Measurements from ENCODE around the gene GRM7. TPM values are rescaled to one million over a fixed set of nuclear protein-coding genes. Genes with fewer than 3 reads are reported as not detected.

Gene GRM7
- total RNA-seq, 1 experiment from 2014 or later = not detected

DNA sequence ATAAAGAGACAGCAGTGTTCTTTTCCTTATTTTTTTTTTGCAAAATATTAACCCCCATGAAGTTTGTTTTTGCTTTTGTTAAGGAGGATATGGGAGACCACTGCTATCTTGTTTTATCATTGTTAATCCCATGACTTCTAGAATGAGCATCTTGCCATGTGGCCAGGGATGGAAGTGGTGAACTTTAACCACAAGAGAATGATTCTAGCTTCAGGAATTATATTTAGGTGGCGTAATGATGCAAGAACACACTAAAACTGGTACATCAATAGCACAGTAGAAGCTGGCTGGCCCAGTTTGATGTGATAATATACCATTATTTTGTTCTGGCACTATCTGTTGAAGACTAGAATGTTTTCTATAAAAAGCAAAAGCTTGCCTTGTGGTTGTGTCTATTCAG lies 720.9 kb downstream of the GRM7 start:
- no peak for DNase-seq (ENCODE audit: low read depth)

DNA sequence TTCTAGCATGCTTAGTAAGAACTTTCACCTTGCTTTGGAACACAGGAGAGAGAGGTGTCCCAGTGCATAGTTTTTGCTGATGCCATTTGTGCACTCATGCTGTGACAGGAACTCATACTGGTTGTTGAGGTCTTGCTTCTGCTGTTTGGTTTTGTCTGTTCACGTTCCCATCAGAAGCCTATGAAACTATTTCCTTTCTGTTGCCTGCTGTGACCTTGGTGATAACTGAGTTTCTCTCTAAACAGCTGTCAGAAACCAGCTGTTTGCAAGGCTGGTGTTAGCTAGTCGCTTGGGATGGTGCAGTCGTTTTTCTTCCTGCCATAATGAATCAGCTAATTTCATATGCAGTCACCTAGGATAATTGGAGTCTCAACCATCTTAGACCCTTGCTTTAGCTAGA lies 724.1 kb downstream of the GRM7 start:
- no peak for DNase-seq (ENCODE audit: low read depth)

DNA sequence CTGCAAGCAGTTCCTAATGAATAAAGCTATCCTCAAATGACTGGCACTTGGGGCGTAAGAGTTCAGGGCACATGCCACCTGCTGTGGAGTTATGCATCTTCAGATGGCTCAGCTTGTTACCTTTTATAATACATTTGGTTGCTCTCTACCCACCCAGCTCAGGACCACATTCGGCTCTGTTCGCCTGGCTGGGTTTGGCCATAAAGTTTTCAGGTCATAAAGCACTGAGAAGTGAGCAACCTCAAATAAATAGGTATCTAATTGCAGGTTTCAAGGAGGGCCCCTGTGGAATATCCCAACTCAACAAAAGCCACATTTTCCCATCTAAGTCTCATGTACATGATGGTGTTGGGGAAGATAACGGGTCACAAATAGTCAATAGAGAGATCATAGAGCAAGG lies 727.3 kb downstream of the GRM7 start:
- no peak for DNase-seq (ENCODE audit: low read depth)

DNA sequence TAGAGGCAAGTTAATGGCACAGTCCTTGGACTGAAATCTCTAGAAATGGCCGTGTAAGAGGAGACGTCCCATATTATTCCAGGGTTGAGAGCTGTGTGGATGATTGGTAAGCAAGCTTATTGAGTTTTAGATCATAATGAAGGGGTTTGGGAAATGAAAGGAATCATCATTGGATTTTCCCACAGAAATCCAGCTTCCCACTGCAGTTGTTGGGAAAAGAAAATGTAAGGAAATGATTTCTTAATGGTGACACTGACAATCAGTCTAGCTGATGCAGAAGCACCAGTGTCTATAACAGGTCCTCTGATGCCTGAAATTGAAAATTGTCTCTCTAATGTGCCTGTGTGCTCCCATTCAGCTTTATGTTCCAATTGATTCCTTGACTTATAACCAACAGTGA lies 728.6 kb downstream of the GRM7 start:
- DNase-seq (ENCODE audit: low read depth) = no peak

DNA sequence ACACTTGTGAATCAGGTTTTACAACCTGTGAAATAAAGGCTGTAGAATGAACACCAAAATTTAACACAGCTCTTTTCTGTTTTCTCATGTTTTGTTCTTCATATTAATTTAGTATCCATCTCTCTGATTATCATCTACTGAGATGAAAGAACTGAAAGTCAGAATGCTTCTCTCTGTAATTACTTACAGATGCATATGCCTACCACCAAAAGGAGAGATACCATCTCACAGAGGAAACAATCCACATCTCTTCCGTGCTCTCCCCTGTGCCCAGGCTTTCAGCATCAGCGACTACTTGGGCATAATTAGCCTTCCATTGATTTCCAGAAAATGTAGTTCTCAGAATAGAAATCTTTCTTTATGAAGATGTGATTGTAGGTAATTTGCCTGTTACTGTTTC lies 741.4 kb downstream of the GRM7 start:
- DNase-seq (ENCODE audit: low read depth) = no peak

DNA sequence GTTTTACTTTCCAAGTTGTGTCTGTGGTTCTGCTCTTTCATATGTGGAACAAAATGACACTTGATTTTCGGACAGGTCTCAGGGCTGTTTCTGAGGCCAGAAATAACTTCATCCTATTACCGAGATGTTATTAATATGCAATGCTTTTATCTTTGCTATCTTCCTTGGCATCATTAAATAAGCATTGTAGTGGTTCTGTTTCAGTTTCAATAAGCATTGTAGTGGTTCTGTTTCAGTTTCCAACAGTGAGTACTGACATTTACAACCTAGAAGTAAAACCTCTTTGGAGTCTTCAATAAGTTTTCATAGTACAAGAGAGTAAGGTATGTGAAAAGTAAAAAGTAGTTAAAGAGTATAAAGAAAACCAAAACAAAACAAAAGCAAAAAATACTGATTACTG lies 746.2 kb downstream of the GRM7 start:
- DNase-seq (ENCODE audit: low read depth) = no peak

DNA sequence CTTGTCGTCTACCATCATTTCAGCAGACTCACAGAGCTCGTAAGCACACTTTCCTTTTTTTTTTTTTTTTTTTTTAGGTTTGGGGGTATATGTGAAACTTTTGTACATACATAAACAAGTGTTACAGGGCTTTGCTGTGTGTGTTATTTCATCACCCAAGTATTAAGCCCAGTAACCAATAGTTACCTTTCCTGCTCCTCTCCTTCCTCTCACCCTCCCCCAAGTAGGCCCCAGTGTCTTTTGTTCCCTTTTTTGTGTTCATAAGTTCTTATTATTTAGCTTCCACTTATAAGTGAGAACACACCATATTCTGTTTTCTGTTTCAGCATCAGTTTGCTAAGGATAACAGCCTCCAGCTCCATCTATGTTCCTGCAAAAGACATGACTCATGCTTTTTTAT lies 746.8 kb downstream of the GRM7 start:
- DNase-seq (ENCODE audit: low read depth) = no peak

DNA sequence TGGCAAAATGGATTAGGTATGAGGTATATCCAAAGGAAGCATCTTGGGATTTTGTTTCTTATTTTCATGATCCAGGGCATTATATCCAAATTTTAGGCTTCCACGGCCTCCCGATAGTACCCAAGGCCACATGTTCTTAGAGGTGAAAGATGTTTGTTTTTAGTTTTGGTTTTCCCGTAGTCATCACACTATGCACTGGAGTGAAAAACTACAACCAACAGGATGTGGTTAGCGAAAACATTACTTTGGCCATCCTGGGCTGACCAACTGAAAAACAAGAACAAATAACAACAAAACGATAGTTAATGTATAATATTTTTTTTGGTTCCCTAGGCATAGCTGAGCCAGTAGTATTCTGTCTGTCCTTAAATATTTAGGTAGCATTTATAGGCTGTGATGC lies 749.7 kb downstream of the GRM7 start:
- DNase-seq (ENCODE audit: low read depth) = no peak

DNA sequence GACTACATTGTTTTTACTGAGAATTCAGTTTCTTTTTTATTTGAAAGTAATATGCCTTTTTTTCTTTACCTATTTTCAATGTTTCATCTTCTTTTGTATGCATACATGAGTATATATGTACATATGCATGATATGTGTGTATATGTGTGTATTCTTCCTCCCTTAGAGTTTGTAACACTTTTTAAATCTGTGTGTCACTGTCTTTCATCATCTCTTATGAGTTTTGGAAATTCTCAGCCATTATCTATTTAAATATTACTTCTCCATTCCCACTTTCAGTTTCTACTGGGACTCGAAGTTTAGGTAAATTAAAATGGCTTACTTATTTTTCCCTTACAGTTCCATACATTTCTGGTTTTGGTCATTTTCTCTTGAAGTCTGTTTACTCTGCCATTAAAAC lies 754.1 kb downstream of the GRM7 start:
- DNase-seq (ENCODE audit: low read depth) = no peak

DNA sequence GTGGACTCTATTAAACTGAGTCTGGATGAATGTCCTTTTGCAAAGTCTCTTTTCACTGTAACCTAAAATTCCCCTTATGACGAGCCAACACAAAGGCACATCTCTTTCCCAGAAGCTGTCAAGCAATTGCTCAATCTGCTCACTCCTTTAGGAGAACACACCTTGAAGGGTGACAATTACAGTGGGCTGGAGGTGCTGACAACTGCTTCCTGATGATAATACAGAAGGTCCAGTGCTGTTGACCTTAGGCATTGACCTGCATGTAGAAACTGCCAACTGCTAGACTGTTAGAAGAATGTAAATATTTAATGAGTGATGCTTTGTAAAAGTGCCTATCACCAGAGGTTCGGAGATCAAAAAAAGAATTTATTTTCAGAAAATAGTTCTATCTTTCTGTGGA lies 757.7 kb downstream of the GRM7 start:
- no peak for DNase-seq (ENCODE audit: low read depth)

DNA sequence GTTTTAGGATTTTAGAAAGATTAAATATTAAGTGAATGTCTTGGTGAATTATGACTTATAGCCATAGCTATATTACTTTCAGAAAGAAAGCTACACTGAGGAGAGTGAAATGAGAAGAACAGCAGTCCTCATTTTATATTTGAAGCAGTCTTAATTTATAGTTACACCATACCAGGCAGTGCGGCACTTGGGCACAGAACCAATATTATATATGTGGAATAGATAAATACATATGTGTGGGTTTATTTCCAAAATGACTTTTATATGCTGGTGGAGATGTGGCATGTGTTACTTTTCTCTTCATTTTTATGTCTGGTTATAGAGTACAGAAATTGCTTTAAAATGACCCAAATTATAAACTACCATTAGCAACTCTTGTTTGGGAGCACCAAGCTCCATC lies 759.5 kb downstream of the GRM7 start:
- no peak for DNase-seq (ENCODE audit: low read depth)

DNA sequence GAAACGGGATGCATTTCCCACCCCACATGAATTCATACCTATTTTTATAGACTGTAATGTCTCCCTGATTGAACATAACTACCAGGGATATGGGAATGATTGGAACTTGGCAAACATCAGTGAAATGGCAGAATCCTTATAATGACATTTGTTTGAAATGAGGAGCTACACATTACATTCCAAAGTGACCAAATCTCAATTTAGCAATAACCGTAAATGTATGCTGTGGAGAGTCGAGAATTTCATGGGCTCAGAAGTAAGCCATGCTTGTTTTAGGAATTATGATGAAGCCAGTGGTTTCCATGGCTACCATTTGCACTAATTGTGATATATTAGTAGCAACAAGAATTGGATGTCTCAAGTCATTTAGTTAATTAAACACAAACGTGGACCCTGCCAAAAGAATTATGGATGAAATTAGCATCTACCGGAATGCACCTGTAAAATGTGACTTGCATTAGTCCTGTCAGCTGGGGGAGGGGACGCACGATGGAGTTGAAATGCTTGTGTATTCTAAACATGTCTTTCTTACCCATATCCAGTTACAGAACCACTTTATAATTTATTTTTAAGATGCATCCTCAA lies 760.2 kb downstream of the GRM7 start:
- DNase-seq (ENCODE audit: low read depth) = no peak

DNA sequence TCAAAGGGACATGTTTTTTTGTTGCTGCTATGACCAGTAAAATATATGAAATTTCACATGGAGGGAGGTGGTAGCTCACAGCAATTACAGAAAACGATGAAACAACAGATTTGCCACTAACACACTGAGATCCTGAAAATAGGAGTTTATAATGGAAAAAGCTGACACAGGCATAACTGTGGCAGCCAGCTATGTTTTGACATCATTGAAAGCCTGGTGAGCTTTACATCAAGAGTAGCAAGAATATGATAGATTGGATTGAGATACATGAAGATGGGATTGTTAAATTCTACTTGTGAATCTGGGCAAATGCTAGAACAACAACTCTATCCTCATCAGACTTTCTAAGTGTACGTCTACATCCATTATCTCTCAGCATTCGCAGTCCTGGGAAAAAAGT lies 760.7 kb downstream of the GRM7 start:
- no peak for DNase-seq (ENCODE audit: low read depth)

DNA sequence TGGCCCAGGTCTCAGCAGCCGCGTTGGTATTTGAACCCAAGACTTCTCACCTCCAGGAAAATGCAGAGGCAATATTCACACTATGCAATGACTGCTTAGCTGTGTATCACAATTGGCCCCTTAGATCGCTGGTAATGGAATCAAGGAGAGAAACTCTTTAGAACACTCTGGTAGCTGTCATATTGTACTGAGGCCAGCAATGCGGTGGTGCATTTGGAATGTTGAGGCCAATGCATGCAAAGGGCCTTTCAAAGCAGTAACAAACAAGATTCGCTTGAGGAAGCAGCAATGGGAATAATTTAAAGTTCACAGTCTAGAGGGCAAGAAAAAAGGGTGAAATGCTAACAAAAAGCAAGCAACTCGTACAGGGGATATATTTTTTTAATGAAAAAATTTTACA lies 764.1 kb downstream of the GRM7 start:
- DNase-seq (ENCODE audit: low read depth) = no peak

DNA sequence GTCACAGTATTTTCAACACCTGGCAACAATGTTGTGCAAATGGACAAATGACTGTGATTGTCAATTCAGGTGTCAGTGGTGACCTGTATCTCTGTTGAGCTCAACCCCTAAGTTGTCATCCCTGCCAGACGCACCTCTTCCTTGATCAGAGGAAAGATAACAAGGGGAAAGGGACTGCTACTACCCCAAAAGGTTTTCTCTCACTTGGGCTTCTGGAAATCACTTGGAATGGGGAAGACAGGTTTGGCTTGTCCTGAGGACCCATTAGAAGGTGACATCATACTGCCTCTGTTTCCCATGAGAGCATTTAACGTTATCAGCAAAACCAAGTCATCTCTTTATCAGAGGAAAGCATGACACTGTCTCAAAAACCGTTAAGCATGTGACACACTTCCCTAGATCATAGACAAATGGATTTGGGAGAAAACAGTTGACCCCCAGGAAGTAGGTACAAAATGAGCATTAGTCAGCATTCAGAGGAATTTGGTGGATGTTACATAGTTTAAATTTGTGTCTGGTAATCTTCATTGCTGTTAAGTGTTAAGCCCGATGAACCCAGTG lies 769.5 kb downstream of the GRM7 start:
- DNase-seq (ENCODE audit: low read depth) = peak; percentile 0

DNA sequence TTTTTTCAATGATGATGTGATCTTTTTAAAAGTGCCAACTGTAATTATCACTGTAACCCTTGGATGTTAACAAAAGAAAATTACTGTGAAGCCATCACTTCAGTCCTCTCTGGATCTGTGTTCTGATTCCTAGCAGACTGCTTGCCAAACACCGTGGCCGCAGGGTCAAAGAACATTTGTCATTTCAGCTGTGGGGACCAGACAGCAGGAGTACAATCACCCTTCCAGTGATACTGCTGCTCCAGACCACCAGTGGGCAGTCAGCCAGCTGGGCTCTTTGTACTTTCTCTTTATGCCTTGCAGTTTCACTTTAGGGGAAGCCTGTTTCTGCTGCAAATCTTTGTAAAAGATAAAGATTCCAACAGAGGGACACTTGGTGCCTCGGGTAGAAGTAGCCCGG lies 770.0 kb downstream of the GRM7 start:
- DNase-seq (ENCODE audit: low read depth) = peak; percentile 15

DNA sequence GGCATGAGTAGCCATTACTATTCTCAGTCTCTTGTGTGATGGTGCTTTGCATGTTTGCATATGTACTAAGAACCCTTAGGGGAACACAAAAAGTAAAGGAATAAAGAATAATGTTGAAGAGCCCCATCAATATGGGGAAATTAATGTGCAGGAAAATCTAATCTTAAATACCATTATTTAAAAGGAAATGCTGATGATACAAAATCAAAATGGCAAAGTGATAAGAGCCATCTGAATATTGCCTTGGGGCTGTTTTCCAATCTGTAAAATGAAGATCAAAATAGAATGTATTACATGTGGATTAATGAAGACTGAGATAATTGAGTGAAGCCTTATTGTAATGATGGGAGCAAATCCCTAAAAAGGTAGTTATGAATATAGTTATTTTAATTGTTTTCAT lies 771.4 kb downstream of the GRM7 start:
- DNase-seq (ENCODE audit: low read depth) = no peak

DNA sequence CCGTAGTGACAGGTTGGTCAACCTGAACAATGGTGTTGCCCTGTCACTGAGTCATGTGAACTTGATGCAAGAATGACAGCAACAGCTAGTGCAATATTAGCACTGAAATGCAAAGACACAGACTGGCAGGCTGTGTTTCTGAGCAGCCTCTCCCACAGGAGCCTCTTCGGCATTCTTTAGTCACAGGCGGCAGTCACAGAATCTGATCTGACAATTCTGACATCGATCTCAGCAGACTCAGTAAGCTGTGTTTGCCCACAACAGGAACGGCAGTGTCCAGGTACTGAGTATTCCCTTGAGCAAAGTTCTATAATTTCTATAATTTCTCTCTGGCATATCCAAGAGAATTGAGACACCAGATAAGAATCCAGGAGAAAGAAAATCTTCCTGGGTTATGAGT lies 776.8 kb downstream of the GRM7 start:
- DNase-seq (ENCODE audit: low read depth) = no peak

DNA sequence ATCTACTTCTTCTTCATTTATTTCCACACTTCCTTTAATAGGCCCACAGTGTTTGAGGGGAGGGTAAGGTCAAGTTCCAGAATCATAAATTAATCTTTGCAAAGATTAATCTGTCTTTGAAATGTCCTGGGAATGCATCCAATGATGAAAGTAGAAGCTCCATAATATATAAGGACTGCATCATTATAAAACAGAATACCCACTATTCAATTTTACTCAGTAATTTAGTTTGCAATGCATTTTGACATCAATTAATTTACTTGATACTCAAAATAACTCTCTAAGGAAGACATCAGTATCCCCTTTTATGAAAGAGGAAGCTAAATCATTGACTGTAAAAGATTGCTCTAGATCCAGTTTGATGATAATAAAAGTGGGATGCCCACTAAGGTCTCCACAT lies 777.2 kb downstream of the GRM7 start:
- no peak for DNase-seq (ENCODE audit: low read depth)

DNA sequence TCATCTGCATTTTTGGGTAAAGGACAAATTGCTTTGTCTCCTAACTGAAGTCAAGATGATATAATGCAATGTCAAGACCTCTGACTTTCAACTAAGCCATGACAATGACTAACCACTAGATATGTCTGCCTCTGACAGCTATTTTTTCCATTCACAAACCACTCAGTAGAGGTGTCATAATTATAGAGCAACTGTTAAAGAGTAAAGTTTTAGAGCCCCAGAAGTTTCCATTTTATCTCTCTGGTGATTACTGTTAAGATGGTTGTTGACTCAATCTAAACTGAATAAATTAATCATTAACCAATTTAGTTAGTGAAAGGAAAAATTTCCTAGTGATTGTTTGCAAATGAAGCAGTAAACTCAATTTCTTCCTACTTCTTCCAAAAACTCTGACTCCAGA lies 779.9 kb downstream of the GRM7 start:
- no peak for DNase-seq (ENCODE audit: low read depth)

DNA sequence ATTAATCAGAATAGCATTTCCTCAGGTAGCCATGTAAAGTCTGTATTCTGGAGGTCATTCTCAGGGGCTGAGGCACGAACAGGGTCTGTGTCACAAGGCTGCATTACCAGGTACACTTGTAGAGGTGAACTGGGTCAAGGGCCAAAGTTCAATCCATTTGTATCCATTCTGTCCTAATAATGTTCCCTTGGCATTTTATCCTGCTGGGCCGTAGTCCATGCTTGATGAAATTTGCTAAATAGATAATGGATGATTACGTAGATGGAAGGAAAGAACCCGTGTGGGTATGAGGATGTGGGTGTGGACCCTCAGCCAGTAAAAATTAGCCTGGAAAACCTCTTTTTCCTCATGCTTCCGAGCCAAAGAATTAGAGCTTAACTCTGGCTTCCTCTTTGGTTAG lies 785.9 kb downstream of the GRM7 start:
- no peak for DNase-seq (ENCODE audit: low read depth)

DNA sequence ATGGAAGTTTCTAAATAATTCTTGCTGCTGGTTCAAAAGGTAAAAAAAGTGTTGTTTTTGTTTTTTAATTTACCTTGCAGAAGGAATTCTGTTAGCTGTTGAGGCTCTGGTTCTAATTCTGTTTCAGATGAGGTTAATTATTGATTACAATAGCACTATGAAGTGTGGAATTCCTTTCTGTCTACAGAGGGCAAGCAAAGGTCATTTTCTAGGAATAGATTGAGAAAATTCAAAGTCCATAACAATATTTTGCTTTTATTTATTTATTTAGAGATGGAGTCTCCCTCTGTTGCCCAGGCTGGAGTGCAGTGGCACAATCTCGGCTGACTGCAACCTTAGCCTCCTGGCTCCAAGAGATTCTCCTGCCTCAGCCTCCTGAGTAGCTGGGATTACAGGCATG lies 789.6 kb downstream of the GRM7 start:
- DNase-seq (ENCODE audit: low read depth) = no peak

DNA sequence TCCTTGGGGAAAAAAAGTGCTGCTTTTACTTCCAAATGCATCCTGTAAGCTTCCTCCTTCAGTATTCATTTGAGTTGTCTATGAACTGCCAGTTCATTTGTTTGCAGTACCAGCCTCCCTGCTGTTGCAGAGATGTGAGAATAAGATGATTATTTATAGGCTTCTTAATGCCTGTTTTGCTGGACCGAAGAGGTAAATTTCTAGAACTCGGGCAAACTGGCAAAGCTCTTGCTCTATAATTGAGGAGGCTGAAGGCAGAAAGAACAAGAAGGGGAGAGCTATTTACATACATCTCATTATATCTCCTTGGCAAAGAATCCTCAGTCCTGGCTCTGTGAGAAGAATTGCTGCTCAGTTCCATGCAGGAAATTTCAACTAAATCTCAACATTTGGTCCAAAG lies 790.4 kb downstream of the GRM7 start:
- no peak for DNase-seq (ENCODE audit: low read depth)

All from Daoy (cell line).